Endothelial cell of umbilical vein (primary cell): ENCODE data around the gene GULP1.

Source experiments
- EZH2 ChIP-seq: IDR thresholded peaks from 2 replicates; pipeline ENCODE4 v1.6.1; 2012; ENCODE audit warnings: borderline replicate concordance, low read depth, mild to moderate bottlenecking, moderate library complexity, low read length, inconsistent platforms; ENCODE audit not compliant: severe bottlenecking
- MYC ChIP-seq: IDR thresholded peaks from one replicate; pipeline ENCODE4 v1.6.1; 2011; ENCODE audit warnings: mild to moderate bottlenecking, low read depth, low read length
- POLR2A ChIP-seq: IDR thresholded peaks from 2 replicates; pipeline ENCODE4 v1.6.1; 2012; ENCODE audit warnings: low read depth, mild to moderate bottlenecking, control low read depth, low read length
- TF ChIP-seq, protein P1 (sequence below), 2 donors: IDR thresholded peaks; 1 replicate in 1 of 2; 2 replicates in 1 of 2; pipeline ENCODE4 v1.5.1; 2011; ENCODE audit warnings: low read length in 2 of 2, mild to moderate bottlenecking in 2 of 2, moderate library complexity in 2 of 2, control low read depth in 1 of 2, inconsistent platforms in 1 of 2, low read depth in 1 of 2; ENCODE audit not compliant: insufficient read depth in 1 of 2; ENCODE audit errors: extremely low read depth in 1 of 2

DNA sequence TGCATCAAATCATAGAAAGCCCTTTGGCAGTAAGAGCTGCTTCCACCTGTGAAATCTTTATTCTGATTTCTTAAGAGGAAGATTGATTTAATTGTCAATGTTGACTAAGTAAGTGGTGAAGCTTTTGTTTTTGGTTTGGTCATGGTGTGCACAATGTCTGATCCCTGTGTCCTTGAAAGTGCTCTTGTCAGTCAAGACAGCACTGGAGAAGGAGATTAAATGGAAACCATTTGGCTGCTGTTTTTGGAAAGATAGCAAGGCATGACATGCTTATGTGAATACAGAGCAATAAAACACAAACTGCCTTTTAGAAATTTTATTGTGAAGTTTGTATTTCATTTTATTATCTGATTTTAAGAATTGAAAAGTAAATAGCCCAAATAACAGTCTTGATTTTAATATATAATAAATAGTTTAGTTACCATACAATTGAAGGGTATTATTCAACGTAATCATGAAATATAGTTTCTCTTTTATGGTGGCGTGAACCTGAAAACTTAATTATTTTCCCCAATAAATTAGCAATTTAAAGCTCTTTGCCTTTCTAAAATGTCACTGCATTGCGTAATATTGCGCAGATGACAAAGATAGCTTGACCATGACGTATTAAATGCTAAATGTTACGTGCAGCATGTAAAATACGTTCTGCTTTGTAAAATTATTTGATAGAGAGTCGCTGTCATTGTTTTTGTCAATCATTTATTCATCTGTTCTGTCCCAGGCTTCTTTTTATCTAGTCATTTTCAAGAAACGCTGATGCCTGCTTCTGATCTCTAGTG lies 69.0 kb downstream of the GULP1 start:
- TF ChIP-seq EZH2 (no peak), POLR2A (no peak), MYC (no peak)
- TF ChIP-seq, protein P1, sequence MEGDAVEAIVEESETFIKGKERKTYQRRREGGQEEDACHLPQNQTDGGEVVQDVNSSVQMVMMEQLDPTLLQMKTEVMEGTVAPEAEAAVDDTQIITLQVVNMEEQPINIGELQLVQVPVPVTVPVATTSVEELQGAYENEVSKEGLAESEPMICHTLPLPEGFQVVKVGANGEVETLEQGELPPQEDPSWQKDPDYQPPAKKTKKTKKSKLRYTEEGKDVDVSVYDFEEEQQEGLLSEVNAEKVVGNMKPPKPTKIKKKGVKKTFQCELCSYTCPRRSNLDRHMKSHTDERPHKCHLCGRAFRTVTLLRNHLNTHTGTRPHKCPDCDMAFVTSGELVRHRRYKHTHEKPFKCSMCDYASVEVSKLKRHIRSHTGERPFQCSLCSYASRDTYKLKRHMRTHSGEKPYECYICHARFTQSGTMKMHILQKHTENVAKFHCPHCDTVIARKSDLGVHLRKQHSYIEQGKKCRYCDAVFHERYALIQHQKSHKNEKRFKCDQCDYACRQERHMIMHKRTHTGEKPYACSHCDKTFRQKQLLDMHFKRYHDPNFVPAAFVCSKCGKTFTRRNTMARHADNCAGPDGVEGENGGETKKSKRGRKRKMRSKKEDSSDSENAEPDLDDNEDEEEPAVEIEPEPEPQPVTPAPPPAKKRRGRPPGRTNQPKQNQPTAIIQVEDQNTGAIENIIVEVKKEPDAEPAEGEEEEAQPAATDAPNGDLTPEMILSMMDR (IDR thresholded peaks at IDR 0.05; ENCODE audit: extremely low read depth in 1 of 2, insufficient read depth in 1 of 2, low read depth in 1 of 2, low read length in 2 of 2), result no peak
